C1 segment of cervical spinal cord (tissue), 14 donors: Measurements from ENCODE around the gene TSPYL2.

Experiments
- DNase-seq, 14 donors: peaks; one replicate each; lab custom pipeline; 2025; lab: John Stamatoyannopoulos, UW

The TSPYL2 gene

GRCh38 chrX:53081925-53082772 lies at the start of gene TSPYL2:
Gene TSPYL2, plus strand, starts transcription at chrX:53082367. Its CDS starts 132 bp downstream, at chrX:53082499.
- peak; percentile 49 to 95 (median 87) for DNase-seq

GRCh38 chrX:53036149-53036548 lies 46.0 kb upstream of the TSPYL2 start:
- DNase-seq: no peak

- no peak for DNase-seq
Observed at GRCh38 chrX:53039236-53039635, 42.9 kb upstream of the TSPYL2 start.

GRCh38 chrX:53044995-53045394 lies 37.2 kb upstream of the TSPYL2 start:
- DNase-seq: no peak

- DNase-seq: no peak
Observed at GRCh38 chrX:53047228-53047627, 34.9 kb upstream of the TSPYL2 start.

- DNase-seq: peak in 13 of 14 donors; percentile 3 to 86 (median 70)
Observed at GRCh38 chrX:53048169-53049126, 33.7 kb upstream of the TSPYL2 start, which contains the start of gene GPR173. Gene GPR173, plus strand, starts transcription at chrX:53048789. Its CDS starts 27,833 bp downstream, at chrX:53076622.

GRCh38 chrX:53049127-53049517 lies 33.0 kb upstream of the TSPYL2 start:
- no peak for DNase-seq

GRCh38 chrX:53050841-53051240 lies 31.3 kb upstream of the TSPYL2 start:
- DNase-seq: no peak

- DNase-seq: no peak
Observed at GRCh38 chrX:53055244-53055849, 26.8 kb upstream of the TSPYL2 start.

- DNase-seq: no peak
Observed at GRCh38 chrX:53056292-53056691, 25.9 kb upstream of the TSPYL2 start.

GRCh38 chrX:53065104-53065503 lies 17.1 kb upstream of the TSPYL2 start:
- no peak for DNase-seq

GRCh38 chrX:53071064-53071463 lies 11.1 kb upstream of the TSPYL2 start:
- no peak for DNase-seq

GRCh38 chrX:53071604-53072417 lies 10.4 kb upstream of the TSPYL2 start:
- DNase-seq: peak in 9 of 14 donors; percentile 3 to 72 (median 22)

GRCh38 chrX:53072418-53073114 lies 9.6 kb upstream of the TSPYL2 start:
- DNase-seq: no peak

GRCh38 chrX:53073115-53073586 lies 9.0 kb upstream of the TSPYL2 start:
- DNase-seq: peak in 1 of 14 donors; percentile 61

- DNase-seq: no peak
Observed at GRCh38 chrX:53075011-53075410, 7.2 kb upstream of the TSPYL2 start.

GRCh38 chrX:53076671-53077070 lies 5.5 kb upstream of the TSPYL2 start:
- DNase-seq: no peak

- DNase-seq: no peak
Observed at GRCh38 chrX:53077207-53078197, 4.7 kb upstream of the TSPYL2 start.

GRCh38 chrX:53078943-53079342 lies 3.2 kb upstream of the TSPYL2 start:
- DNase-seq: no peak
